ENCODE data around the gene VSTM4. TPM values are rescaled to one million over a fixed set of nuclear protein-coding genes. Genes with fewer than 3 reads are reported as not detected.

The VSTM4 gene
- polyA plus RNA-seq, 1 of the 3 experiments (the other 2 are of a cell fraction) = 0.39 TPM

DNA sequence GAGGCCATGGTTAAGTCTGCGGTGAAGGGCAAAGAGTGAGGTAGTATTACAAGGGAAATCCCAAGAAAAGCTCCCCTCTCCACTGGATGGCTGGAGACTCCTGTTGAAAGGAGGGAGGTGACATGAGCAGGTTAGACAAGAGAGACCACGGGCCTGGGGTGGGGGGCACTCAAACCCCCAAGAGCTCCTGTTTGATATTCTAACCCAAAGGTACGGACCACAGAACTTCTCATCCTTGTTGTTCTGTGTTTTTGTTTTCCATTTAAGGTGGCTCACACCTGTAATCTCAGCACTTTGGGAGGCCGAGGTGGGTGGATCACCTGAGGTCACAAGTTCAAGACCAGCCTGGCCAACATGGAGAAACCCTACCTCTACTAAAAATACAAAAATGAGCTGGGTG is 11.6 kb downstream of the VSTM4 start:
- H3K79me2 ChIP-seq (ENCODE audit: insufficient read depth) = no peaks in the 10 kb centered on the region
- no peak overlapping the region for H3K4me2 ChIP-seq
- no peak overlapping the region for H2AFZ ChIP-seq (ENCODE audit: low read depth)
- H3K9me3 ChIP-seq = no peaks in the 10 kb centered on the region
- no peaks in the 10 kb centered on the region for H3K36me3 ChIP-seq (replicated peaks in 1 of 2; ENCODE audit: control insufficient read depth in 1 of 2, insufficient read depth in 2 of 2, low read length in 1 of 2)
- no peak overlapping the region for H3K4me3 ChIP-seq (ENCODE audit: low read depth in 2 of 2, low read length in 1 of 2)
- H3K4me1 ChIP-seq (ENCODE audit: control insufficient read depth in 1 of 2, insufficient read depth in 2 of 2, low read depth in 1 of 2, low read length in 1 of 2) = peaks cover 0 to 5% of the 10 kb centered on the region in 2 experiments; a peak in 1 of 4 replicates
- no peaks in the 10 kb centered on the region for H3F3A ChIP-seq (replicated peaks; ENCODE audit: insufficient read depth)
- 47% methylated on average over 4 of the region's 4 CpGs for WGBS (ENCODE audit: low lambda C conversion rate)
- POLR2A ChIA-PET = no interaction called here
- H4K20me1 ChIP-seq (ENCODE audit: insufficient read depth) = no peaks in the 10 kb centered on the region
- CTCF ChIA-PET = interaction anchor here (1.1 kb wide), 1 partner anchor 10 kb away, joined by 4 read pairs; no protein-coding TSS in a partner anchor
- no peak overlapping the region for H3K9ac ChIP-seq
- DNase-seq = no peak
- H3K27ac ChIP-seq (ENCODE audit: low read depth in 2 of 2, low read length in 1 of 2) = no peak overlapping the region
- H3K9me2 ChIP-seq = no peaks in the 10 kb centered on the region
- H3K27me3 ChIP-seq (ENCODE audit: insufficient read depth) = no peaks in the 10 kb centered on the region
- TF ChIP-seq RFX5 (IDR thresholded peaks at IDR 0.05; ENCODE audit: low read length) = no peak
- TF ChIP-seq, protein P1, sequence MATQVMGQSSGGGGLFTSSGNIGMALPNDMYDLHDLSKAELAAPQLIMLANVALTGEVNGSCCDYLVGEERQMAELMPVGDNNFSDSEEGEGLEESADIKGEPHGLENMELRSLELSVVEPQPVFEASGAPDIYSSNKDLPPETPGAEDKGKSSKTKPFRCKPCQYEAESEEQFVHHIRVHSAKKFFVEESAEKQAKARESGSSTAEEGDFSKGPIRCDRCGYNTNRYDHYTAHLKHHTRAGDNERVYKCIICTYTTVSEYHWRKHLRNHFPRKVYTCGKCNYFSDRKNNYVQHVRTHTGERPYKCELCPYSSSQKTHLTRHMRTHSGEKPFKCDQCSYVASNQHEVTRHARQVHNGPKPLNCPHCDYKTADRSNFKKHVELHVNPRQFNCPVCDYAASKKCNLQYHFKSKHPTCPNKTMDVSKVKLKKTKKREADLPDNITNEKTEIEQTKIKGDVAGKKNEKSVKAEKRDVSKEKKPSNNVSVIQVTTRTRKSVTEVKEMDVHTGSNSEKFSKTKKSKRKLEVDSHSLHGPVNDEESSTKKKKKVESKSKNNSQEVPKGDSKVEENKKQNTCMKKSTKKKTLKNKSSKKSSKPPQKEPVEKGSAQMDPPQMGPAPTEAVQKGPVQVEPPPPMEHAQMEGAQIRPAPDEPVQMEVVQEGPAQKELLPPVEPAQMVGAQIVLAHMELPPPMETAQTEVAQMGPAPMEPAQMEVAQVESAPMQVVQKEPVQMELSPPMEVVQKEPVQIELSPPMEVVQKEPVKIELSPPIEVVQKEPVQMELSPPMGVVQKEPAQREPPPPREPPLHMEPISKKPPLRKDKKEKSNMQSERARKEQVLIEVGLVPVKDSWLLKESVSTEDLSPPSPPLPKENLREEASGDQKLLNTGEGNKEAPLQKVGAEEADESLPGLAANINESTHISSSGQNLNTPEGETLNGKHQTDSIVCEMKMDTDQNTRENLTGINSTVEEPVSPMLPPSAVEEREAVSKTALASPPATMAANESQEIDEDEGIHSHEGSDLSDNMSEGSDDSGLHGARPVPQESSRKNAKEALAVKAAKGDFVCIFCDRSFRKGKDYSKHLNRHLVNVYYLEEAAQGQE (IDR thresholded peaks at IDR 0.05; ENCODE audit: low read depth, low read length) = no peak
- TF ChIP-seq FOXJ3 (CRISPR knock-in tag; IDR thresholded peaks at IDR 0.05) = no peak
- TF ChIP-seq GATA2 (CRISPR knock-in tag; IDR thresholded peaks at IDR 0.05) = no peak
- no peak for TF ChIP-seq ZBTB33 (IDR thresholded peaks at IDR 0.05; ENCODE audit: borderline replicate concordance, low read depth)
- no peak for TF ChIP-seq TCF12 (IDR thresholded peaks at IDR 0.05)
- TF ChIP-seq GABPA (IDR thresholded peaks at IDR 0.05; ENCODE audit: low read depth) = no peak
- TF ChIP-seq FOXM1 (IDR thresholded peaks at IDR 0.05; ENCODE audit: low read depth) = no peak
- no peak for TF ChIP-seq ELF1 (IDR thresholded peaks at IDR 0.05)
- no peak for TF ChIP-seq IRF3 (IDR thresholded peaks at IDR 0.05; ENCODE audit: low read depth, low read length)
- TF ChIP-seq MEF2A (IDR thresholded peaks at IDR 0.05; ENCODE audit: borderline replicate concordance, low read depth) = no peak
- no peak for TF ChIP-seq MXI1 (IDR thresholded peaks at IDR 0.05; ENCODE audit: low read depth, low read length)
- no peak for TF ChIP-seq FOSL2 (IDR thresholded peaks at IDR 0.05; ENCODE audit: borderline replicate concordance, low read depth)
- no peak for TF ChIP-seq CHD2 (IDR thresholded peaks at IDR 0.05; ENCODE audit: low read length, partially characterized antibody)
- no peak for TF ChIP-seq SMC3 (IDR thresholded peaks at IDR 0.05; ENCODE audit: low read depth, low read length)
- TF ChIP-seq YY1 (IDR thresholded peaks at IDR 0.05; ENCODE audit: low read depth) = no peak
- no peak for TF ChIP-seq TAF1 (IDR thresholded peaks at IDR 0.05; ENCODE audit: borderline replicate concordance, low read depth, low read length)
